HL-60 (cell line): ENCODE results near the gene ZNF302.
A peak's percentile ranks its signal among the peaks of the same experiment; 100 is the strongest.

Experiments
- GABPA ChIP-seq: IDR thresholded peaks from 2 replicates; pipeline ENCODE4 v1.6.1; 2012; ENCODE audit warnings: low read depth
- POLR2AphosphoS5 ChIP-seq: IDR thresholded peaks from 2 replicates; pipeline ENCODE4 v1.6.1; 2012; ENCODE audit warnings: low read depth
- REST ChIP-seq: IDR thresholded peaks from 2 replicates; pipeline ENCODE4 v1.6.1; 2012; ENCODE audit warnings: low read depth; ENCODE audit not compliant: insufficient replicate concordance
- TF ChIP-seq, protein P1 (sequence below): IDR thresholded peaks from one replicate; pipeline ENCODE4 v1.5.1; 2011; ENCODE audit warnings: low read length, control low read depth, inconsistent platforms; ENCODE audit not compliant: insufficient read depth

DNA sequence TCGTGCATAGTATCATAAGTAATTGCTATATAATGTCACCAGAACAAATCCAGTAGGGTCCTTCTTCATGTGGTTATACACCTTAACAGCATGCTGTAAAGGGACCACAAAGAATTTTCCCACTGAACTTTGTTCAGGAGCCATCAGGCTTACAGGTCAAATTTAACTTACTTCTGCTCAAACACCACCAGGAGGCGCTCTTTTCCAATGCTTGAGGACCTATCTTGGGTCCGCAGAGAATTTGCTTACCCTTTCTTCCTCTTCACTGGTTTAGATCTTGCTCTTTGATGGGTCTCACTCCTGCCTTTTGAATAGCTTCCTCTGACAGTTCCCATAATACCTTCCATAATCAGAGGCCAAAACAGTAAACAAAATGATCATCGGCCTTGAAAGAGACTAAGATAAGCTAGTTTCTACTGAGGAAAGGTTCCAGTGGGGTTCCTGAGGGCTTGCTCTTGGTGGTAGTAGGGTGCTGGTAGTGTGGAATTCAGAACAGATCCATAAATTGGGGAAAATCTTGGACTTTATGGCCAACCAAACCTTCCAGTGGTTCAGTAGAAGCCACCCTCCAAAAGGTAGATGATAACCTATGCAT, 37.9 kb upstream of the ZNF302 start:
- TF ChIP-seq, protein P1, sequence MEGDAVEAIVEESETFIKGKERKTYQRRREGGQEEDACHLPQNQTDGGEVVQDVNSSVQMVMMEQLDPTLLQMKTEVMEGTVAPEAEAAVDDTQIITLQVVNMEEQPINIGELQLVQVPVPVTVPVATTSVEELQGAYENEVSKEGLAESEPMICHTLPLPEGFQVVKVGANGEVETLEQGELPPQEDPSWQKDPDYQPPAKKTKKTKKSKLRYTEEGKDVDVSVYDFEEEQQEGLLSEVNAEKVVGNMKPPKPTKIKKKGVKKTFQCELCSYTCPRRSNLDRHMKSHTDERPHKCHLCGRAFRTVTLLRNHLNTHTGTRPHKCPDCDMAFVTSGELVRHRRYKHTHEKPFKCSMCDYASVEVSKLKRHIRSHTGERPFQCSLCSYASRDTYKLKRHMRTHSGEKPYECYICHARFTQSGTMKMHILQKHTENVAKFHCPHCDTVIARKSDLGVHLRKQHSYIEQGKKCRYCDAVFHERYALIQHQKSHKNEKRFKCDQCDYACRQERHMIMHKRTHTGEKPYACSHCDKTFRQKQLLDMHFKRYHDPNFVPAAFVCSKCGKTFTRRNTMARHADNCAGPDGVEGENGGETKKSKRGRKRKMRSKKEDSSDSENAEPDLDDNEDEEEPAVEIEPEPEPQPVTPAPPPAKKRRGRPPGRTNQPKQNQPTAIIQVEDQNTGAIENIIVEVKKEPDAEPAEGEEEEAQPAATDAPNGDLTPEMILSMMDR, result peak; percentile 60
- TF ChIP-seq REST, result no peak
- no peak for TF ChIP-seq POLR2AphosphoS5
- TF ChIP-seq GABPA, result no peak
